Stimulated activated CD4-positive, alpha-beta T cell treated with anti-CD3 and anti-CD28 coated beads, TNF-alpha, amount 100 ng/mL, for 48 hours (primary cell): ENCODE results near the gene DNAH11.
"Not testable (repeated sequence)": the region's sequence is repeated elsewhere in the genome, so short reads cannot be mapped to it uniquely, and the experiment has no call there.

Source experiments
- DNase-seq, 3 donors: peaks; one replicate each; pipeline ENCODE4 v3.0.0-alpha.2; 2020; ENCODE audit warnings: low read depth in 3 of 3

DNAH11 gene

DNA sequence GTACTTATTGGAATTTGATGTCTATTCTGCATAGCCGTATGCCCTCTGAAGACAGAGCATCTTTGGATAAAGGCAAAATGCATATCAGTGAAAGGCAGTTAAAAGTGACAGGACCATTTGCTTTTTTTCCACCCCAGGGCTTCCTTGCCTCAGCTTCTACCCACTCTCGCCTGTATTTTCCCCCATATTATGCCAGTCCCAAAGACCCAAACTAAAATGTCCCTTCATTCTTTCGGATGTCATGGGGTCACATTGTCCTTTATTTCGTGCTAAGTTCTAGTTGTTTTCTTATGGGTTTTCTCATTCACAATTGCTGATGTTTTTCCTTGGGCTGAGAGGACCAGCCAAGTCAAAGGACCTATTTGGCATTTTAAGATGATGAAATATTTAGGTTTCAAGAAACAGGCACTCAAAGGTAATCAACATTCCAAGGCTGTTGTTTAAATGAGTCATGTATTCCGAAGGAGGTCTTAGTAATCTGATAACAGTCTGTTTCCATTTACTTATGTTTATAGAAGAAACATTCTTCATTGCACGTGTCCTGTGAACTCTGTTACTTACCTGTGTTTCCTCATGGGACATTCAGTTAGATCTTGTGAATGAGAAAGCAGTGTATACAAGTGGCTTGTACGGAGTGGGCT is 74.1 kb downstream of the DNAH11 start:
- DNase-seq: no peak

DNA sequence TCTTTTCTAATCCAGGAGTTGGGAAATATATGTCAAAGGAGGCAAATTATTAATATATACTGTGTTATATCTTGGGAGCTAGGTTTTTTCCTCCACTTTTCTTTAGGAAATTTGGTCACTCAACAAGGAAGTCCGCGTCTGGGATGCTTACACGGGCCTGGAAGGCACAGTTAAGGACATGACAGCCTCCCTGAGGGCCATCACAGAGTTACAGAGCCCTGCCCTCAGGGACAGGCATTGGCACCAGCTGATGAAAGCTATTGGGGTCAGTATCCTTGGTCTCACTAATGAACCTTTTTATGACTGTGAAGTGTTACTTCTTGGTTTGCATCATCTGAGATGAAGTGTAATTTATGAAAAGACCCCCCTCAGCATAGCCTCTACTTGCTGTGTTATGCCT is 74.7 kb downstream of the DNAH11 start:
- no peak for DNase-seq

DNA sequence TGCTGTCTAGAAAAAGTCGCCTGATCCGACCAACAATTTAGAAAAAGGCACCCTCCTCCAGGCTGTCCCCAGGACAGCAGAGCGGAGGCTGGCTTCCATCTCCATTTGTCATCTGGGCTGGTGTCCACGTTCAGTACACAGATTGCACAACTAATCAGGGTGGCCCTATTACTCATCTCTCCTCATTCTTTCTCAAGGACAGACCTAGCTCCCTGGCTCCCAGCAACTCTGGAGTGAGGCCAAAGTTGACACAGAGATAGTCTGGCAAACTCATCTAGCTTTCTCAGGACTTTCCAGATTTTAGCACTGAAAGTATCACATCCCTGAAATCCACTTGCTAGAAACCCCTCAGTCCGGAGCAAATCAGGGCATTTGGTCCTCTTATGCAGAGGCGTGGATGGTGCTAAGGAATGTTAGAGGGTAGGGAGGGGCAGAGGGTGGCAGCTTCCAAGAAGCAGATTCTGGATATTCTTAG is 75.1 kb downstream of the DNAH11 start:
- DNase-seq: no peak

DNA sequence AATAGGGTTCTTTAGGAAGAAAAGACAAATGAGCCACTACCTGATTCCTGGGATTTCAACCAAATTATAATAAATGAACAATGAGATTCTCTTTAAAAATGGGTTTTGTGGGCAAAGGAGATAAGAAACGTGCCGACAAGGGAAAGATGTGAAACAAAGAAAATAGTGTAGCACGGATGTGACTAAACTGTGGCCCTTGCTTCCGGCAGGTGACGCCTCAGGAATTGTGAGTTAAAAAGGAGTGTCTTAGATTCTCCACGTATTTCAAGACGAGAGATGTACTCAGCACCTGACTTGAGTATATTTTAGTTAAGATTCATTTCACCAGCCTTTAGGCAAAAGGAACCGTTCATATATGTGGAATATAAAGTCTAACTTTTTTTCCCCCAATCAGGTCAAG is 75.9 kb downstream of the DNAH11 start:
- DNase-seq: no peak

DNA sequence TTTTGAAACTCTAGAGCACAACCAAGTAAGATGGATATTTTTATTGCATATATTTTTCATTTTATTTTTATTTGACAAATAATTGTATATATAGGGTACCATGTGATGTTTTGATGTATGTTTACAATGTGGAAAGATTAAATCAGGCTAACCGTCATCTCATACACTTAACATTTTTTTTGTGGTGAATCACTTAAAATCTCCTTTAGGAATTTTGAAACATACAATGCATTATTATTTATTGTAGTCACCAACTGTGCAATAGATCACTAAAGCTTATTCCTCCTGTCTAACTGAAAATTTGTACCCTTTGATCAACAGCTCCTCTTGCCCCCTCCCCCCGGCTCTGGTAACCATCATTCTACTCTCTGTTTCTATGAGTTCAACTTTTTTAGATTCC is 77.2 kb downstream of the DNAH11 start:
- DNase-seq: no peak

DNA sequence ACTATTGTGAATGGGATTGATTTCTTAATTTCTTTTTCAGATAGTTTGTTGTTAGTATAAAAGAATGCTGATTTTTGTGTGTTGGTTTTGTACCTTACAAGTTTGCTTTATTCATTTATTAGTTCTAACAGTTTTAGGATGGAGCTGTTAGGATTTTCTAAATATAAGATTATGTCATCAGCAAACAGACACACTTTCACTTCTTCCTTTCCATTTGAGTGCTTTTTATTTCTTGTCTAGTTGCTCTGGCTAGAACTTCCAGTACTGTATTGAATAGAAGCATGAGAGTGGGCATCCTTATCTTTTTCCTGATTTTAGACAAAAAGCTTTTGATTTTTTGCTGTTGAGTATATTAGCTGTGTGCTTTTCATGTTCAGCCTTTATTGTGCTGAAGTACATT is 81.5 kb downstream of the DNAH11 start:
- no peak for DNase-seq

DNA sequence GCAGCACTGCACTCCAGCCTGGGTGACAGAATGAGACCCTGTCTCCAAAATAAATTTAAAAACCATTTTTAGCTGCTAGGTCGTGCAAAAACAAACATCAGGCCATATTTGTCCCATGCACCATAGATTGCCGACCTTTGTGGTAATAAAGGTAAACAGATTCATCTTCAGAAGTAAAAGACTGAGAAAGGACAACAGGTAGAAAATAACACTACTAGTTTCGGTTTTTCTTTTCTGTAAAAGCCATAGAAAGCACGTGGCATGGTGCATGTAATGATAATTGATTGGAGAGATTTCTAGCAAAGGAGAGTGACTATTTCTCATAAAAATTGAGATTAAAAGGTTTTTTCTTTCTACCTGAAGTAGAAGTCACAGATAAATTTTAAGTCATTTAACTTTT is 93.9 kb downstream of the DNAH11 start:
- DNase-seq: no peak

DNA sequence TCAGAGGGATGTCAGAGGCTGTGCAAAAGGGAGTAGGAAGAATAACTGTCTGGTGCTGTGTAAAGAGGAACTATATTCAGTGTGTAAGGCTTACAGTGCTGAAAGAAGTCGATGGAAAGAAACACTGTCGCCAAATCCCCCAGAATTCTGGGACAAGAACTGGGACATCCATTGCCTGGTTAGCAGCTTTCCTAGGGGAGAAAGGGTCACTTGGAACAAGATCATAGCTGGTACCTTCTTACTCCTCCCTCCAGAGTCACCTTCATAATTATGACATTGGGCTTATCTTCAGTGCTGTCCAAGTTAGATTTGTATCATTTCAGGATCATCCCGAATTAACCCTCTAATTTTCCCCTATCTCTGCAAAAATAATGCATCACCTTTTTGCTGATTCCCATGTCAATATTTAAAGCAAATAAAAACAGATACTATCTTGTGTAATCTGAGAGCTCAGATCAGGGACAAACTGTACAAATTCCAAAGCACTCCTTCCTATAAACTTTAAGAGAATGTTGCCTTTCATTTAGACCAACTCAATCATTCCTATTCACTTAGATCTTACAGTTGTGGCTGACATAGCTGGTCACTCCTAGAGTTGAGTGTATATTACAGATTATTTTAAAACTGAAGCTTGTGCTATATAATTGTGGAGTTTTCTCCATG is 96.5 kb downstream of the DNAH11 start:
- DNase-seq: no peak

DNA sequence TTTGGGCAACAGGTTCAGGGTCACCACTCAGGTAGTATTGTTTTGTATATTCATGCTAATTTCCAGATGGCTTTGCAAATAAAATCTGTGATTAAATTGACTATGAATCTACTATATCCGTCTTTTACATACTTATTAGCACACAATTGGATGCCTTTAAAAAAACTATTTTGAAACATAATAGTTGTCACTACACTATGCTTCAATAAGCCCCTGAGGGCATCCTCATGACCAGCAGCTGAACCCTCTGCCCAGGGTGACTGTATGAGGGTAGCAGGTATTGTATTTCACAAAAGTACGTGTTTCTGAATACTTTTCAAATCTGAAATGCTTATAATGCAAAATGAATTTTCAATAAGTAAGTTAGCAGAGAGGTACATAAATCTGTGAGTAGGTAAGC is 97.3 kb downstream of the DNAH11 start:
- no peak for DNase-seq

DNA sequence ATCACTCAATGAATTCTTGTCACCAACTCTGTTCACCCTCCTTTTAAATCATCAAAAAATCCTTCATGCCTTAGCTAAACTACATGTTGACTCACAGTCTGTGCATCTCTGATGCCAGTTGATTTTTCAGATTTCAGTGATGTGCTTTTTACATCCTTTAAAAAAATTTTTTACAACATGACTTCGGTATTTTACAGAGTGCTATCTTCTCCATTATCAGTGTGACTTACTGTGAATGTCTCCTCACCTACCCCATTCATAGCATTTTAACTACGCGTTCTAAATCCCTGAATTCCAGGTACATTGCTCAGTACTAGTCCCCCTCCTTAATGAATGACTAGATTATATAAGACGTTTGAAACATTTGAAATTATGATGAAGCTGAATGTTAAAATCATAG is 98.7 kb downstream of the DNAH11 start:
- no peak for DNase-seq

DNA sequence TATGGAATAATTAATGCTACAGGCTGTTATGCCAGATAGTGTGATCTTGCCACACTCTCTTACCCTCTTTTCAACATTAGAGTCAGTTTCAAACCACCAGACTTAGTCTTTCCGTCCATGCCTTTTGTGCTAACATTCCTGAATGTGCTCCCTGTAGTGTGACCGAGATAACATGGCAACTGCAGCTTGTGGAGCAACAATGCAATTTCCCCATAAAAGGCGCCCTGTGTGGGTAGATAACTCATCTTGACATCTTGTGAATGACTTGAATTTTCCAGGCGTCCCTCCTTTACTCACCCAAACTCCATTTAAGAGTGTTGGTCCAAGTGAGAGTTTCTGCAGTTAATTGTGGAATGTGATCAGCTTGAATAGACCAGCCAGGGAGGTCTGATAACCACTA is 99.6 kb downstream of the DNAH11 start:
- DNase-seq: no peak

DNA sequence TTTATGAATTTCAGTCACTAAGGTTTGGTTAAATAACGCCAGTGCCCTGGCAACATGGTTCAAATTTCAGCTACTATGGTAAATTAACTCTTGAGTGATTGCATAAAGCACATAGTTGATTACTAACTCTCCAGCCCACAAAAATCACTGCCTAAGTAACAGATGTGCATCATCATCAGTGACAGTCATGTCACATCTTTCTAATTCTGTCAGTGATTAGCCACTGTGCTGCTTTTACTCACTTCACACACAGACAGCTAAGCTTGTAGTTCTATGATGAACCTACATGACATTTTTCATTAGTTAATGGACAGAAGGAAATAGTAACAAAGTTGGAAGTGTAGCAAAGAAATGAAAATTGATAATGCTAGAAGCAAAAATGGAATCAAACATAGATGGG is 108.9 kb downstream of the DNAH11 start:
- no peak for DNase-seq

DNA sequence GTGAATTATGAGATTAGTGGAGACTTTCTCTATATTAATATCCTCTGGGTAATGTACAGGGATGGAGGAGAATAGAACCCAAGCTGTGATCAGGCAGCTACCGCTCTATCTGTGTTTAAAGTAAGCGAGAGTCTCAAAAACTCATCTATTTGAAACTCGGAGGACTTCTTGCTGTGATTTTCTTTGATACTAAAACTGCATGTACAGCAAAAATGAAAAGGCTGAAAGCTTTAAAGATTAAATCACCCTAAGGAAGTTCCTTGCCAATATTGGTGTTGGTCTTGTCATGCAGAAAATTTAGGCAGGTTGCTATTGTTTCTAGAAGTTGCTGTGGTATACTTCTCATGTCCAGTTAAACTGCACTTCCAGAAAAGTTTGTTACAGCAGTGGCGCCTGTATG is 110.8 kb downstream of the DNAH11 start:
- DNase-seq: no peak

DNA sequence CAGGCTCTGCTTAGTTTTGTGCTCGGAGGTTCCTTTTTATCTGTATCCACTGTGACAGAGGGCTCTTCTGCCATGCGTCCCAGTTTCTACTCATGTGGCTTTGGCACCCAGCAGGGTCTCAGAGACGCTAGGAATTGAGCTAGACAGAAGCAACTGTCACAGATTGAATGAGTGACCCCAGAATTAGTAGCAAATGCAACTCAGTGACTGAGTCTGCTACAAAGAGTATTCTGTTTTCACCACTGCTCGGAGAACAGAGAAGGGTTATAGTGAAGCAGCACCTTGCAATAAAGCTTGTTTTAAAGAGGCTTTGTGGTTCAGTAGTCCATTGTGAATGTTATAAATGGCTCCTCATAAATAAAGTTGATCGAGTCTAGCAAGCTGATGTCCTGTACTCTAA is 113.2 kb downstream of the DNAH11 start:
- DNase-seq: no peak

DNA sequence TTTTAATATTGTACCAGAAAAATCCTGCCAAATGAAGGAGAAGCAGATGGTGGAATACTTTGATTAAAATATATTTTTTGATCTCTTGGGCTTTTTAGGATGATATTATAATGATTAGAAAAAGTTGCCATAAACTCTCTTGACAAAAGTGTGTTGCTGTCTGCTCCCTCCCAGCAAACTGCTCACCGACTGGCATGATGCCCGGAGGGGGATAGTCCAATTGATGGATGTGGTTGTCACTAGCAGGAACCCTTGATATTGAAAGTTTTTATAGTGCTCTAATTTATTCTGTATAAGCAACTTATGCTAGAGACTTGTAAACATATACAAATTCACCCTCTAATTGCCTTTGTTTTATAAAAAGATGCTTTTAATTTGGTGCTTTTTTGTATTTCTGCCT is 114.0 kb downstream of the DNAH11 start:
- DNase-seq: no peak

DNA sequence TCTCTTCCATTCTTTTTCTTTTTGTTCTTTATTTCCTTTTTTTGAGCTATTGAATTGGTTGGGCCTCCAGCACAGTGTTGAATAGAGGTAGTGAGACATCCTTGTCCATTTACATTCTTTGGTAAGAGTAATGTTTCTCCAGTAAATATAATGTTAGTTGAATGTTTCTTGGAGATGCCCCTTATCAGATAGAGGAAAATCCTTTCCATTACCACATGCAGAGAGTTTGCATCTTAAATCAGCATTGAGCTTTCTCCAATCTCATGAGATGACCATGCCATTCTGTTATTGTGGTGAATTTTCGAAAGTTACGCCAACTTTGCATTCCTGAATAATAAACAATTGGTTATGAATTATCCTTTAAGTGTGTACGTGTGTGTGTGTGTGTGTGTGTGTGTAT is 127.7 kb downstream of the DNAH11 start:
- DNase-seq: no peak

DNA sequence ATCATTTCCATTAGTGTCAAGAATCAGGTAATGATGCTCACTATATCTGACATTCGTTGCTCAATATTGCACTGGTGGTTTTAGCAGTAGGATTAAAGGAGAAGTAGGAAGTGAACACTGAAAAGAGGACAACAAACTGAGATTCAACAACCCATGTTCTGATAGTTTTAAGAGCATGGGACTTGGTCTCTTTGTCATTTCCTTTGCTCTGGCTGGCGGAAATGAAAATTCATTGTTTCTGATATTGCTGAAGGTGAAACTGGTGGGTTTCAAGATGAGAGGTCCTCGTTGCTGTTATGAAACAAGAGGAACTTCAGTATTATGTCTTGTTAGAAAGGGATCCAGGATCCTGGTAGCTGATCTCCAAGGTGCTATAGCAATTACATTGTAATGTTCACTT is 129.0 kb downstream of the DNAH11 start:
- no peak for DNase-seq

DNA sequence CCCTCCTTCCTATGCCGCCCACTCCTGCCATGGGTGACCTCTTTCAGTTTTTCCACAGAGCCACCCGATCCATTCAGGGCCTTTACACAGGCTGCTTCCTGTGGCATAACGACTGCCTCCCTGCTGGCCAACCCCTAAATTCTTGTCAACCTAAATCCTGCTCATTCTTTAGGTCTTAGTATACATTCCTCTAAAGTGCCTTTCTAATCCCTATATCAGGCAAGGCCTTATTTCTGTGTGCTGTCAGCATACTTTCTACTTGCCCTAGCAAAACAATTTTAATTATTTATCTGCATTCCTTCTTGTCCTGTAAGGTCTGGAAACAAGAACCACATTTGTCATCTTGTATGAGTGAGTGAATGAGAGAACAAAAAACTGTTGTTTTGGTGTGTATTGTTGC is 132.4 kb downstream of the DNAH11 start:
- DNase-seq: no peak

DNA sequence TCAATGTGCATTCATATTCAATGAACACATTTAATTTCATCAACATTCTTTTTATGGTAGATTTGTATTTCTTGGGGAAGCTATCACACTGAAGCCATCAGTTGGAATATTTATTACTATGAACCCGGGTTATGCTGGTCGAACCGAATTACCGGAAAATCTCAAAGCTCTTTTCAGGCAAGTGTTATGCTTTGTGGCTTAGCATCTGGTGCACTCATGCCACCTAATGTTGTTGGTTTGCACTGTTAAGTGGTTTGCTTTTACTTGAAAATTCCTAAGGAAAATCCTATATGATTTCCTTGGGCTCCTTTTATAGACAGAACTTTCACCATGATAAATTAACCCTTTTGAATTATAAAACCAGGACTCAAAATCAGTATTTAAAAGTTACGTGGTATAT is 147.9 kb downstream of the DNAH11 start:
- no peak for DNase-seq

DNA sequence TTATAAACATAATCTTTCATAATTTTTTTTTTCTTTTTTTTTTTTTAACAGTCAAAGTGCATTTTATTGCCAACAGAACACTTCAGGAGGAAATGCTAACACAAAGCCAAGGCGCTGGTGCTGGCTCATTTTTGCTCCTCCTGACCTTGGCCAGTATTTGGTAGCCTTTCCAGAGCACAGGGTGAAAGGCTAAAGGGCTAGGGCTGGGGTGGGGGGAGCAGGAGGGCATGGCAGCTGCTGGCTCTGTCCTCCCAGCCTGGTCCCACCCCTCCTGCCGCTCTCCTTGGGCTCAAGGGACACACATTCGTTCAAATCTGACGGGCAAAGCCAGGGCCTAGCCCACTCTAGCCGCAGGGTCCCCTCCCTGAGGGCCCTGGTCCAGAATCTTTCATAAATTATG is 148.3 kb downstream of the DNAH11 start:
- not testable (repeated sequence) for DNase-seq

DNA sequence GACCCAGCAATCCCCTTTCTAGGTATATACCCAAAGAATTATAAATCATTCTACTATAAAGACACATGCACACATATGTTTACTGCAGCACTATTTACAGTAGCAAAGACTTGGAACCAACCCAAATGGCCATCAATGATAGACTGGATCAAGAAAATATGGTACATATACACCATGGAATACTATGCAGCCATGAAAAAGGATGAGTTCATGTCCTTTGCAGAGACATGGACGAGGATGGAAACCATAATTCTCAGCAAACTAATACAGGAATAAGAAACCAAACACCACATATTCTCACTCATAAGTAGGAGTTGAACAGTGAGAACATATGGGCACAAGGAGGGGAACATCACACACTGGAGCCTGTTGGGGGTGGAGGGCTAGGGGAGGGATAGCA is 157.7 kb downstream of the DNAH11 start:
- DNase-seq: not testable (repeated sequence)

DNA sequence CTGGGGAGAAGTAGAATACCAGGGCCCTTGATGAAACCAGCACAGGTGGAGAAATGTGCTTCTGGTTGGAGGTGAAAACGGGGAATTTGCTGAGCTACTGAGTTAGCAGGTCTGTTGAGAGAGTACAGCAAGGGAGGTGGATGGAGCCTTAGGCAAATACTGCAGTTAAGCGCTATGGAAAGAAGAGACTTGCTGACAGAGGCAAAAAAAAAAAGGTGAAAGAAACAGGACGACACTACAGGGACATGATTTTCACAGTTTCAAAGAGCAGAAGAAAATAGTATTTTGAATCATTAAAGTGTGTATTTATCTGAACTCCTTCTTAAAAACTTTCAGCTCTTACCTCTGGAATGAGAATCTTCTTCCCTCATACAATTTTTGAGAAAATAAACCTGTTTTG is 159.5 kb downstream of the DNAH11 start:
- DNase-seq: no peak

DNA sequence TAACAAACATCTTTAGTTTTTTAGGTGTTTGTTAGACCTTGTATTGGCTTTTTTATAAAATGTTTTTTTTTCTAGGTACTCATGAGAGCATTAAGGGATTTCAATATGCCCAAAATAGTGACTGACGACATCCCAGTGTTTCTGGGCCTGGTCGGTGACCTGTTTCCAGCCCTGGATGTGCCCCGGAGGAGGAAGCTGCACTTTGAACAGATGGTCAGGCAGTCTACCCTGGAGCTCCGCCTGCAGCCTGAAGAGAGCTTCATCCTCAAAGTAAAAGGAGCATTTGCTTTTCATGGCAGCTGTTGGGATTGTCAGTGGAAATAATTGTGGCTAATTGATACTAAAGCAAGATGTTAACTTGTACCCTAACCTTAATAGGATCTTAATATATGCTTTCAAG is 161.5 kb downstream of the DNAH11 start:
- DNase-seq: no peak

DNA sequence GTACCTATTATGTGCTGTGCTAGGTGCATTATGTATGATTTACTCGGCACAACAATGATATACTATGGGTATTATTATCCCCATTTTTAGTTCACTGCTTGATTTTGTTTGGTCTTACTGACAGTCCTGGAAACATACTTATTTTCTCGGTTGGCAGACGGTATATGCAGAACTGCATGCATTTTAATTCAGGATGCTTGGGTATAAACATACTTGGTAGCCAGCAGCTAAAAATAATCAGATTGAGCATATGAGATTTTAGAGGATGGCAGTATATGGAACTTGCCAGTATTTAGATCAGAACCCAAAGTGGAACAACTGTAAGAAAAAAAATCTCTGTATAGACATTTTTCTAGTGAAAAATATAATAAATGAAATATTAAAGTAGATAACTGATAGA is 163.3 kb downstream of the DNAH11 start:
- DNase-seq: no peak
